GM18502 (cell line): ENCODE results near the gene ADAR.

ENCODE experiments used
- ATAC-seq: cut with Tn5 transposase; IDR thresholded peaks from one replicate; pipeline ENCODE4 v1.9.1; 2021; ENCODE audit warnings: mild to moderate bottlenecking; ENCODE audit not compliant: unreplicated experiment, poor library complexity

The ADAR gene

DNA sequence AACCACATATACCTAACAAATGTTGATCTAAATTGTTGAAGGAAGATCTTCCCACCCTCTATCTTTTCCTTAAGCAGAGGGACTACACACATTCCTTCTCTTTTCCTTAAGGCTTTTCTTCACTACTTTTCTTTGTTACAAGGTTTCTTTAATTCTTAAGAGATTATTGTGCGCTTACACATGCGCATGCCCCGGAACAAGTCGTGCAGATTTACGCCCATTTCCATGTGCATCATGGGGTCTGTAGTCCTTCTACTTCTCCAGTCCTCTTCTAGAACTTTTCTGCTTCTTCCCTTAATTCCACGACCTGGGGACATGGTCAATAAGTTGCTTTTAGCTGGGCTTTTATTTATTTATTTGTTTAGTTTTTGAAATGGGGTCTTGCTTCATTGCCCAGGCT, 42.1 kb downstream of the ADAR start:
- ATAC-seq: no peak

DNA sequence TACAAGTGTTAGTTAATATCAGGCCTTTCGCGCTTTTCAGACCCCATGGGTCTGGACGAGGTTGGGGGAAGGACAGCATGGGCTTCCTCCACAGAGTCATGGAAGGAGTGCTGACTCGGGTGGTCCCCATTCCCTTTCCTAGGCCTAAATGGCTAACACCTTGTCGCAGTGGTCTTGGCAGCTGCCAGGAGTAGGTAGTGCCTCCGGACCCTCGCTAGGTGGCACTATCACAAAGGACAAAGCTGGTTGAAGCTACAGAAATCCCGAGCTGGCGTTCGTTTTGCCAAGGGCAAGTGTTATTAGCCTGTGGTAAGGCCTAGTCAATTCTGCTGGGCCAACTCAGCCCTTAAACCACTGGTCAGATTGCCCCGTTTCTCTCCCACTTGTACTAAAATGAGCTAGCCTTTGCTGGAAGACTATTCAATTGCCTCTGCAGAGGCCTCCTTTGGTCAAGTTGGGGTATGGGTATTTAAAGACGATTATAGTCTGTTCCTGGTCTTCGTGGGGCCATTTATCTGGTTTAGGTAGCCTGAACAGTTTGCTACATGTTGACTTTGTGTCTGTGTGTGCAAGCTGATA, 48.4 kb downstream of the ADAR start:
- peak; percentile 43 for ATAC-seq

DNA sequence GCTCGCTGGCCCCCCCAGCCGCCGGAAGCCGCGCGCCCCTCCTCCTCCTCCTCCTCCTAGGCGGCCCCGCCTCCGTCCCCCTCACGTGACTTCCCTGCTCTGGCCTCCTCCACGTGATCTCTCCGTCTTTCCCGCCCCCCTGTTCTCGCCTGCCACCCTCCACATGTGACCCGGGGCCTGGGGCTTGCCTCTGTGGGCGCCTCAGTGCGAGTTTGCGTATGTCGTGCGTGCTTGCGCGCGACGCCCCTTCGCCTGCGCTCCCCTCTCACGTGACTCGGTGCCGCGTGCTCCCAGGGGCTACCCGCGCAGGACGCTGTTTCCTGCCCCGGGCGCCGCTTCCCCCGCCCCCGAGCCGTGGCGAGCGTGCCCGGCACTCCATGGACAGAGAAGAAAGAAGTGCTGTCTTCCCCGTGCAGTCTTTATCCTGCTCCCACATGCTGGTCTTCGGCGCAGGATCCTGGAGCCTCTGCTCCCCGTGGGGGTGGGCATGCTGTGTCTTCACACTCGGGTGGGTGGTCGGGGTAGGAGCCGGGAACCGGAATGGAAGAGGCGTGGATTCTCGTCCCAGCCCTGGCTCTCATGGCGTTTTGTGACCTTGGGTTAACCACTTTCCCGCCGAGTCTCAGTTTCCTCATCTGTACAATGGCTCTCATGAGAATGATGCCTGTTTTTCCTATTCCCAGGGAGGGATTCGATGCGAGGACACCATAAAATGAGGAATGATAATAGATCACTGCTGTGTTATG, 49.1 kb downstream of the ADAR start:
- peak; percentile 89 for ATAC-seq

DNA sequence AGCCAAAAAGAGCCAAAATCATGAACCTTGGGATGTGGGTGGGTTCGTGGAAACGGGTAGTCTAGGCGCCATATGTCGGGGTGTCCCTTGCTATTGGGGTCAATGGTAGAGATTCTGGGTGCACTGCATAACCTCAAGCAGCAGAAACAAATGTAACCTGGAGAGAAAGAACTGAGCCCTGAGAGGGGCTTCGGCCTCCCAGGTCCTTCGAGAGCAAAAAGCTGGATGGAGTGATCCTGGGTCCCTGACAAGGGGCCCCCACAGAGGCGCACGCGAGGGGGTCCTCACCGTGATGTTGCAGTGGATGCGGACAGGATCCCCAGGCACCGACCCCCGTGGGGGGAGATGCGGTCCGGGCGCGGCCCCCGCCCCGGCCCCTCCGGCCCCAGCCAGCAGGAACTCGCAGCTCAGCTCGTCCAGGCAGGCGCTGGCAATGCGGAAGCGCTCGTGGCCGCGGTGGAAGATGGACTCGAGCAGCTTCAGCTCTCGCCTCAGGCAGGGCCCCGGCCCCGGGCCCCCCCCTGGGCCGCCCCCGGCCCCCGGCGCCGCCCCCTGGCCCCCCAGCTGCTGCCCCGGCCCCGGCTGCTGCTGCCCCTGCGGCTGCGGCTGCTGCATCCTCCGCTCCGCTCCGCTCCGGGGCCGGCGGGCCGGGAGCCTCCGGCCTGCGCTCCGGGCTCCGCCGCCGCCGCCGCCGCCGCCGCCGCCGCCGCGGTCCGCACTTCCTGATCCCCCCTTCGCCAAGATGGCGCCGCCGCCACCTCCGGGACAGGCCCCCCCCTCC, 49.9 kb downstream of the ADAR start, which contains the start of gene UBE2Q1:
Gene UBE2Q1 (minus strand): TSS at position 724 of the 781 bp plus-strand sequence. CDS start 109 bp downstream, at position 615.
- ATAC-seq: peak; percentile 7

DNA sequence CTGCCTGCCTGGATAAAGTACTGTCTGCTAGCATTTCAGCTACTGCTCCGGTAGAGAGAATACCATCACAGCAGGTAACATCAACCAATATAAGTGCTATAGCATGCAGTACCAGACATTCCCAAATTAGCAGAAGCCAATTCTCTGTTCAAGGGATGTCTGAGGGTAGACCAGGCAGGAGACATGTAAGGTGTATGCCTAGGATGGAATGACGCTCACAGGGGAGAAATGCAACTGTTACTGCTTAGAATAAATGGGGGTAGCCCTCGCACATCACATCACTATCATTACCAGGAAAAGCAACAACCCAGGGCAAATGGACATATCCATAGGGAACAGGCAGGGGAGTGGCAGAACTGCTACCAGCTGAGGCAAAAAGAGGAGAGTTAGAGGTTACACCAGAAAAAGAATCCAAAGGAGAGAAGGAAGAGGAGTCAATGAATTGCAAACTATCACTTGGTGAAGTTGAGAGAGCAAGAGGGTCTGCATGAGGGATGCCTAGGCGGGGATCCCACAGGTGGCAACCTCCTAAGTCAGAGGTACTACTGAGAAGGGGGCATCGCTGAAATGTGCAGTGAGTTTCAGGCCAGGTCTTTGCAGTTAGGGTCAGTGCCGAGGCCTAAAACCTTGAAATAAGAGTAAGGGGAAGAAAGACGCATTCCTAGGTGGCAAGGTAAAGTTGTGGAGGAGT, 50.6 kb downstream of the ADAR start:
- no peak for ATAC-seq

DNA sequence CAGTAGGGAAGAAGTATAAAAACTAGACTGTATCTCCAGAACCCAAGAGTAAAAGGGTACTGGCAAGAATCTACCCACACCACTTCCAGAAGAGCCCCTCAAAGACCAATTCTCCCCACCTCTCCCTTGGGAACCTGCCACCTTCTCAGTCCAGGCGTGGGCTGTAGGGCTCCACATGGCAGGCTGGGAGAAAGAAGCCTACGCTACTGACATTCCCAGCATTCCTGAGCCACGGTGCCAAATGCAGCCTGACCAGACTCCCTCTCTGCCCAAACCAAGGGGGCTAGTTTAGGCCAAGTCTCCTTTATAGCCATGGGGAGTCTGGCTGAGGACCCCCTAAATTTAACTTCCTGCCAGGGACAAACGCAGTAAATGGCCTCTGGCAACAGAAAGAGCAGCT, 51.6 kb downstream of the ADAR start:
- no peak for ATAC-seq

DNA sequence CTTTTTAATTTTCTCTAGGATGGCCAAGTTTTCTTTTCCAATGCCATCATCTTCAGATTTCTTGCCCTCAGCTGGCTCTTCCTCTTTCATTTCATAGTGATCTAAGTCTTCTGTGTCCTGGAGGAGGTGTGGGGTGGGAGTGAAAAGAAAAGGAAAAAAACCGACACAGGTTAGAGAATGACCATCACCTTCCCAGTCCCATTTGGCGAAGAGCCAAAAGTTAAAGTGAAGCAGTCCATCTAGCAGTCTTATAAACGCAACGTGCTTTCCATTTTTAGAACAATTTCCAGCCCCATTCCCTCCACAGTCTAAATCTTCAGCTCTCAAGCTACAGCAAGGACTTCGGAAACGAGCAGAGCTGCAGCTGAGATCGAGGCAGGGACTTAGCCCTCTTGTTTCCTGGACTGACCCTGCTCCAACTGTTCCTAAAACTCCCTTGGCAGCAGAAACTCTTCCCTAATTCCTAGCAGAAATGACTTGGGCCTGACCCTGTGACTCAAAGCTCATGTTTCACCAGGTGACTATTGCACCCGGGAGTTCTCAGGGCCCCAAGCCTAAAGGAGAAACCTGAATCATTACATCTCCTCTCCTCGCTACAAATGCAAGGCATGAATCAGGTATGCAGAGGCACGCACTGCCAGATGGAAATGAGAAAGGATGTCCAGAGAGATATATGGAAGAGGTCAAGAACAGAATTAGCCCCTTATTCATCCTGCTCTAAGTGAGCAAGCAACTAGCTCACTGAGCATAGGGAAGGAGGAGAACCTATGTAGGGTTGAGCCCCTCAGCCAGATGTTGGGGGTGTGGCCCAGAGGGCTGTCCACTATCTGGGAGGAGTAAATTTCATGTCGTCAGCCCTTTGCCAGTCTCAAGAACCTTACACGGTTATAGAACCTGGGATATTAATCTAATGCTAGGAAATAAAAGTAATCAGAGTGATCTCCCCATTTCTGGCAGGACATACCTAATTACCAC, 54.6 kb downstream of the ADAR start:
- no peak for ATAC-seq

DNA sequence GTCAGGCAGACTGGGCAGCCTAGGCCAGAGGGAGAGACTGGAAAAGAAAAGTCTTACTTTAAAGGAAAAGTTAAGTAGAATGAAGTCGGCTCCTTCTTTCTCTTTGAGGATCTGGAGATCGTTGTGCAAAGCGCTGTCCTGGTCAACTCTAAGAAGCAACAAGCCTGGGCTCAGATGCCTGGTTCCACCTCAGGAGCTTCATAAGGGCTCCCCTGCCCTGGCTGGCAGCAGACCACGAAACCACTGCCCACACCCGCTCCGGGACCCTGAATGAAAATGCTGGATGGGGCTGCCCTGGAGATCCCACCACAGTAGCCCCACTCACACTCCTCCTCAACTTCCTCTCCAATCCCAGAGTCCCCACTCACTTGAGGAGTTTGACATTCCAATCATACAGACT, 56.0 kb downstream of the ADAR start:
- no peak for ATAC-seq

DNA sequence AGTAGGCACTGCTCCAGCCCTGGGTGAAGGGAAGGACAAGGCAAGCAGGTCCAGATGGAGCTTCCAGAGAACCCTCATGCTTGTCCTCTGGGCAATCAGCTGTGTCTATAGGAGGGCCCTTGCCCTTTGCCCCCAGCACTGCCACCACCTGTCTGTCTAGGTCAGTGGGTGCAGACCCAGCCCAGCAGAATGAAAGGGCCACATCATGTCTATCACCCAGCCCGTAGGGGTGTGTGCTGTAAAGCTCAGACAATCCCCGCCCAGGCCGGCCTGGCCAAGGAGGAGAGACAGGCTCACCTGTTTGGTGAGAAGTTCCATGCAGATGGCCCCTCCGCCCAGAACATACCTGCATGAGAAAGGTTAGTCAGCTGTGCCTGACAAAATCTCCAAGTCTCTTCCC, 56.5 kb downstream of the ADAR start:
- ATAC-seq: no peak

DNA sequence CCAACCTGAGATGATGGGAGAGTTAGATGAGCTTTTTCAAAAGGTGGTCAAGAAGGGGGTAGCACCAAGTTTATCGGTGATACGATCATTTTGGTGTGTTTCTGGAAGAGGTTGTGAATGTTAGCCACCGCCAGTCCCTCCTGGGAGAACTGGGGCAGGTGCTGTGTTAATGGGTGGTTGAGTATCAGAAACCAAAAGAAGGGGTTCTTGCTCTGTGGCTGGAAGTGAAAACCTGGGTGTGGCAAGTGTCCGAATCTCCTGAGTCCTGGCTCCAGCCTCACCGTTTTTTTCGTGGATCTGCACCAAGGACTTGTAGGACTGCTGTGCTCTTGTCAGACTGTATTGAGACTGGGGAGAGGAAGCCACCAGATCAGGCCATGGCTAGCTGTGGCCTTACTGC, 57.3 kb downstream of the ADAR start:
- no peak for ATAC-seq

DNA sequence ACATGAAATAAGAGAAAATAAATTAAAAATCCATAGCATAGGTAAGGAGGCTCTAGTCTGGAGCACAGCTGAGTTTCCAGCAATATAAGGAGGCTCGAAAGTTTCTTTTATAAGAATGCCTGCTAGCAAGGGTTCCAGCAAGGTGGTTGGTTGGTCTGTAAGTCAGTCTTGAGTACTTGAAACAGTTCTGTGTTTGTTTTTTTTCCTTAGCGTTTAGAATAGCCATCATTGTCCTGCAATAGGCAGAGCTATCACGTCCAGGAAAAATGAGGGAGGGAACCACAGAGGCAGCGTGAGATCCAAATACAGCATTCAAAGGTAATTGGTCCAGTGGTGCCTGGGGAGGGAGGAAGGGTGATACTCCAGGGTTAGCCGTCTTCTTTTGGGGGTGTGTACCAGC, 57.9 kb downstream of the ADAR start:
- no peak for ATAC-seq

DNA sequence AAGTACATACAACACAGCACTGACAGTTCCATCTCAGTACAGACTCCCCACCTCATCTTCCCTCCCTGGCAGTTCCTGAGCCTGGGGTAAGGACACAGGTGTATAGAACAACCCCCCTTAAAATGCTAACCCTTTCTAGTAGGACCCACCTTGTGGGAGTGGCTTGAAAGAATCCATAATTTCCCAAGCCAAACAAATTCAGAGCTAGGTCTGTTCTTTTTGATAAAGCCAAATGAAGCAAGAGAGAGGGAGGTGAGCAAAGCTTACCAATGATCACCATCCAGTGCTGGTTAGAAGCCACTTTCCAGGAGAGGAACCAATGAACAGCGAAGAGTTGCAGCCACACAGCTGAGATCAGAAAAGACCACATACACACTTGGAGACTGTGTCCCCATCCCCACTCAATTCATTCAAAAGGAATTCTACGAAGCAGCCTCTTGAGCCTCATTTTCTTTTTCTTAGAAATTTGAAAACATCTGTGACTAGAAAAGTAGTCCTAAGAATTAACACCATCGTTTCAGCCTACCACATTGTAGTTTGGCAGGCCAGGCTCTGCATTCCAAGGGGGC, 58.7 kb downstream of the ADAR start:
- ATAC-seq: no peak

DNA sequence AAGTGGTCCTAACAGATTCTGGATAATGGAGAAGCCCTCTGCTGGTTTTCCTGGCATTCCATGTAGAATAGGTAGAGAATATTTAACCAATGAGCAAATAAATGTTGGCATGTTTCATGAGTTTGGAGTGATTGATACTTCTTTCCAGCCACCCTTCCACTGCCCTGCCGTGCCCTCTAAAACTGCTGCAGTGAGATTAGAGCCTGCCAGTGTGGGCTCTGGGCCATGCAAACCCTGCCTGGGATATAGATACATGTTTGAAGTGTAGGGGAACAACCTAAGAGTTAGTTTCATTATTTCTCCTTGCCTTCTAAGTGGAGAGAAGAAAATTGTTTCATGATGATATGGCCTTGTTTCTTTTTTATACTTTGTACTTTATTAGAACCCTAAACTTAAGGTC, 60.0 kb downstream of the ADAR start:
- no peak for ATAC-seq

DNA sequence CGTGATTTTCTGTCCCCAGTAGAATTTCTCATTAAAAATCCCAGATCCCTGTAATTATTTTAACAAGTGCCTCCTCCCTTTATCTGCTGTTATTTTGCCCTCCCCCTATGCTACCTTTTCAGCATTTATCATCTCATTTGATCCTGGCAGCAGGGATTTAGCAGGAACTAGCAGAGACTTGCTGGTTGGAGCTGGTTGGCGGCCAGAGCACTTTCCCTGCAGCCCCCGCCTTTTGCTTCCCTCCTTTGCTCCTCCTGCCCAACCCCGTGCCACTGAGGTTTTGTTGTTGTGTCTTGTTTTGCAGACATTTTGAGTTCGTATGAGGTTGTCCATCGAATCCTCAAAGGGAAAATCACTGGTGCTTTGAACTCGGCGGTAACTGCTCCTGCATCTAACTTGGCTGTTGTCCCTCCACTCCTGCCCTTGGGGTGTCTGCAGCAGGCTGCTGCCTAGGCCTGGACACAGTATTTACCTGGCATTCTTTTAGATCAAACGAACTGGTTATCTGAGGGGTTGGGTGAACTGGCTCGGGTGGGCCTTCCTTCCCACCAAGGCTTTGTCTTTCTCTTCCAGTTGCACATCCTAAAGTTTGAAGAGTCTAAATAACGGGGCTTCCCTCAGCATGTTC, 60.8 kb downstream of the ADAR start:
- no peak for ATAC-seq

DNA sequence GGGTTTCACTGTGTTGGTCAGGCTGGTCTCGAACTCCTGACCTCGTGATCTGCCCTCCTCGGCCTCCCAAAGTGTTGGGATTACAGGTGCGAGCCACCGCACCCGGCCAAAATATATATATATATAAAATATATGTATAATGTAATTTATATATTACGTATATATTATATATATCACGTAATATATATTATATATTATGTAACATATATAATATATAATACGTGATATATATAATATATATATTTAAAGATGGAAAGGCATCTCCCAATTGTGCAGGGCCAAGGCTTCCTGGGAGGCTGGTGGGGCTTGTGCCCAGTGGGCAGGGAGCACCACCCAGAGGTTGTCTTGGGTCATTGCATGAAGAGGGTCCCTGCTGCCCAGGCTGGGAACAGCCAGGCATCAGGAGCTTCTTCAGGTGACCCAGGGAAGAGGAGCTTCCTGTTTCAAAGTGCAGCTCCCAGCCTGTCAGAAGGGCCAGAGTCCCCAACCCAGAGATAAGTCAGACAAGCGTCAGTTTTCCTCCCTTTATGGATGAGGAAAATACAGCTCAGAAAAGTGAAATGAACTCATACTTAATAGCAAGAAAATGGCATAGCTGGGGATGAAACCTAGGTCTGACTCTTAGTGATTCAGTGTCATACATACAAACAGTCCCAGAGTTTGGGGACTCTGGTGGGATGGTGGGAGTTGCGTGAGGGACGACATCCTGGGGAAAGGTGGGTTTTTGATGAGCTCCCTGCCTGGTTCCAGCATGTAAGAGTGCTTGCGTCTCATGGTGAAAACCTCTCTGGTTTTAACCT, 61.5 kb downstream of the ADAR start:
- ATAC-seq: no peak

DNA sequence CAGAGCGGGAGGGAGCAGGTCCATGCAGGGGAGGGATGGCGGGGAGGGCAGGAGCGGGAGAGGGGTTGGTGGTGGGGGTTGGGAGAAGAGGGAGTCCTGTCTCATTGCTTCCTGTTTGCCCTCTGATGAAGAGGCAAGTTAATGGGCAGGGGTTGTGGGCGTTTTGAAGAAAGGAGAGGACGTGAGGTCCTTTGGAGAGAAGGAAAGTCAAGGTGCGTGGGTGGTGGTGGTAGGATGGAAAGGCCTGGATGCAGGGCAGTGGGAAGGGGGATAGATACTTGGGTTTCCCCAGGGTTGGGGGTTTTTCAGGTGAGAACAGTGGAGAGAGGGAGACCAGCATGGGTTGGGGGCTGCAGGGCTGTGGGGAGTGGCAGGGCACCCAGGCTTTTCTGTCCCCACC, 66.8 kb downstream of the ADAR start:
- no peak for ATAC-seq

DNA sequence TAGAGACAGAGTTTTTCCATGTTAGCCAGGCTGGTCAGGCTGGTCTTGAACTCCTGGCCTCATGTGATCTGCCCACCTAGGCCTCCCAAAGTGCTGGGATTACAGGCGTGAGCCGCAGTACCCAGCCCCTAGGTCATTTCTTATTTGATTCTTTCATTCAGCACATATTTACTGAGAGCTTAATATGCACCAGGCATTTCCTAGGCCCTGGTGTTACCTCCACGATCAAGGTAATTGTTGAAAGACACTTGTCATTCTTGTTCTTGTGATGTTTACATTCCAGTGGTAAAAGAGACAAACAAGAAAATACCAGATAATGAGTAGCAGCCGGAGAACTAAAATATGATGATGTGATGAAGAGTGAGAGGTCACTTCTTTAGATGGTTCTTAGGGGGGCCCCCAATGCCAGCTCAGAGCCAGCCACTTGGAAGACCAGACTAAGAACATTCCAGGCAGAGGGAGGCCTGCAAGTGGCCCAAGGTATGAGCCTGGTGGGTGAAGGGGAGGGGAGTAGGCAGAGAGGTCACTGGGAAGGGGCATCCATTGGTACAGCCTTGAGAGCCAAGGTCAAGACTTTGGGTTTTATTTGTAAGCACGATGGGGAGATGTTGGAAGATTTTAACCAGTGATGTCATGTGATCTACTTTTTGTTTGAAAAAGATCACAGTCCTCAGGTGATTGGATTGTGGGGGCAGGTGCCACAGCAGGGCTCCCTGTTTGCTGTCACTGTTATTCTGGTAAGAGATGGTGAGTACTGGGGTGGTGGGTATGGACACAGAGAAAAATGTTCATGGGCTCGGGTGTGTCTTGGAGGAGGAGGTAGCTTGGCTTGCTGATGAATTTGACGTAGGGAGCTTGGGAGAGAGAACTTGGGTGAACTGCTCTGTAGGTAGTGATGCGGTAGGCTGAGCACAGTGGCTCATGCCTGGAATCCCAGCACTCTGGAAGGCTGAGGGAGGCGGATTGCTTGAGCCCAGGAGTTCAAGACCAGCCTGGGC, 68.2 kb downstream of the ADAR start:
- no peak for ATAC-seq
